Breast epithelium (tissue), 3 donors: Measurements from ENCODE around the gene PCDH15.

Experiments used
- POLR2A ChIP-seq: fragments of 450-650 bp; IDR thresholded peaks from one replicate; pipeline ENCODE4 v1.6.1; 2016; ENCODE audit warnings: antibody characterized with exemption, mild to moderate bottlenecking, moderate library complexity
- TF ChIP-seq, protein P1 (sequence below), 3 donors: fragments of 450-650 bp; IDR thresholded peaks; one replicate each; pipeline ENCODE4 v1.5.1; 2016 to 2017; ENCODE audit warnings: antibody characterized with exemption in 3 of 3, mild to moderate bottlenecking in 3 of 3, moderate library complexity in 3 of 3

DNA sequence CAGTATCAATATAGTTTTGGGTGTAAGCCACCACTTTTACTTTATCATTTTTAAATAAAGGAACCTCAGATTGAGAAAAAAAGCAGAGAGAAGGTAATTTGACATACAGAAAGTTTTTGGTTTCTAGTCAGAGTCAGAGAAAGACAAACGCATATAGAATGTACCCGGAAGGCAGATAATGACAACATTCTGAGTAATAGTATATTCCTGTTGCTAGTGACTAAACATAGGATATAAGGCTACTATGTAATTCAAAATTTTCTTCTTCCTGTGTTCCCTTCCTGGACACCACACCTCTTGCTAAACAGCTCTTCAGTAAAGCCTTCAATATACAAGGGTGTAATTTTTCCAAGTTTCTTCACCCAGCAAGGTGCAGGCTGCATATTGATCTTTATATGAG is 597.6 kb downstream of the PCDH15 start:
- TF ChIP-seq, protein P1, sequence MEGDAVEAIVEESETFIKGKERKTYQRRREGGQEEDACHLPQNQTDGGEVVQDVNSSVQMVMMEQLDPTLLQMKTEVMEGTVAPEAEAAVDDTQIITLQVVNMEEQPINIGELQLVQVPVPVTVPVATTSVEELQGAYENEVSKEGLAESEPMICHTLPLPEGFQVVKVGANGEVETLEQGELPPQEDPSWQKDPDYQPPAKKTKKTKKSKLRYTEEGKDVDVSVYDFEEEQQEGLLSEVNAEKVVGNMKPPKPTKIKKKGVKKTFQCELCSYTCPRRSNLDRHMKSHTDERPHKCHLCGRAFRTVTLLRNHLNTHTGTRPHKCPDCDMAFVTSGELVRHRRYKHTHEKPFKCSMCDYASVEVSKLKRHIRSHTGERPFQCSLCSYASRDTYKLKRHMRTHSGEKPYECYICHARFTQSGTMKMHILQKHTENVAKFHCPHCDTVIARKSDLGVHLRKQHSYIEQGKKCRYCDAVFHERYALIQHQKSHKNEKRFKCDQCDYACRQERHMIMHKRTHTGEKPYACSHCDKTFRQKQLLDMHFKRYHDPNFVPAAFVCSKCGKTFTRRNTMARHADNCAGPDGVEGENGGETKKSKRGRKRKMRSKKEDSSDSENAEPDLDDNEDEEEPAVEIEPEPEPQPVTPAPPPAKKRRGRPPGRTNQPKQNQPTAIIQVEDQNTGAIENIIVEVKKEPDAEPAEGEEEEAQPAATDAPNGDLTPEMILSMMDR (IDR thresholded peaks at IDR 0.05): no peak
- TF ChIP-seq POLR2A: no peak
